Smooth muscle cell of the coronary artery (primary cell): ENCODE data around the gene NSUN3. TPM values are rescaled to one million over a fixed set of nuclear protein-coding genes. Genes with fewer than 3 reads are reported as not detected.

Source experiments
- total RNA-seq: library from RNA; depleted of rRNA; stranded (reverse); fragments of >200 nt; gene quantifications from 2 replicates; pipeline ENCODE4 v1.2.3, GENCODE V29; 2014; ENCODE audit warnings: low replicate concordance

The NSUN3 gene
- 8.1 and 11.6 TPM in 2 replicates for total RNA-seq

DNA sequence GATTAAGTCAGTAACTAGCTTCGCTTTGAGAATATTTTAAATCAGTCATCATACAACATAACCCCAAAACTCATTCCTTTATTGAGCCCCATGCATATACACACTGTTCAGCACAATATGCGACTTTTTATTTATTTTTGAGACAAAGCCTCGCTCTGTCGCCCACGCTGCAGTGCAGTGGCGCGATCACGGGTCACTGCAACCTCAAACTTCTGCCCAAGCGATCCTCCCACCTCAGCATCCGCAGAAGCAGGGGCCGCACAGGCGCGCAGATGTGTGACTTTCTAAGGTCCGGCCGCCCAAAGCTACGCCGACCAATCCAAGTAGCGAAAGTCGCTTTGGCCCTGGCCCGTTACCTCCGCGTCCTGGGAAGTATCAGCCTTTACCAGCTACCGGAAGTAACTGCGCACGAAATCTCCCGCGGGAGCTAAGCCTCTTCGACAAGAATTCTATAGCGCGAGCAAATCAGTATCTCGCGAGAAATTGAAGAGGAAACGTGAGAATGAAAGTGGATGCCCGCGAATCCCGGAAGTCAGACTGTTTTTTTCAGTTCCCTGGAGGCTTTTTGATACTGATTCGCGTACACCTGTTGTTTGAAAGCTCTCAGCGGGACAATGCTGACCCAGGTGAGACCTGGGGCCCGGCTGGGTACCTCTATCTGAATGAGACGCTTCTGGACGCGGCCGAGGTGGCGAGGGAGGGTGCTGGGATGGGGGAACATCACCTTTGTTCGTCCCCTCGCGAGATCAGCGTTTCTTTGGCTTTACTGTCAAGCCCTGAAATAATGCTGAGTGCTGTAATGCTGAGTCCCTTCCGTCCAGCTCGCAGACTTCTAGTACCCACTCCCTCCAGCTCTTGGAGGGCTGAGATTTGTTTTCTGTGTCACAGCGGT lies at the start of gene NSUN3, which contains the start of gene DHFR2:
Gene NSUN3 (plus strand): TSS at position 549 of the 892 bp plus-strand sequence. CDS start 66 bp downstream, at position 615.
Gene DHFR2 (minus strand): TSS at position 404 of the 892 bp plus-strand sequence. CDS start 1,405 bp downstream, outside the sequence.

DNA sequence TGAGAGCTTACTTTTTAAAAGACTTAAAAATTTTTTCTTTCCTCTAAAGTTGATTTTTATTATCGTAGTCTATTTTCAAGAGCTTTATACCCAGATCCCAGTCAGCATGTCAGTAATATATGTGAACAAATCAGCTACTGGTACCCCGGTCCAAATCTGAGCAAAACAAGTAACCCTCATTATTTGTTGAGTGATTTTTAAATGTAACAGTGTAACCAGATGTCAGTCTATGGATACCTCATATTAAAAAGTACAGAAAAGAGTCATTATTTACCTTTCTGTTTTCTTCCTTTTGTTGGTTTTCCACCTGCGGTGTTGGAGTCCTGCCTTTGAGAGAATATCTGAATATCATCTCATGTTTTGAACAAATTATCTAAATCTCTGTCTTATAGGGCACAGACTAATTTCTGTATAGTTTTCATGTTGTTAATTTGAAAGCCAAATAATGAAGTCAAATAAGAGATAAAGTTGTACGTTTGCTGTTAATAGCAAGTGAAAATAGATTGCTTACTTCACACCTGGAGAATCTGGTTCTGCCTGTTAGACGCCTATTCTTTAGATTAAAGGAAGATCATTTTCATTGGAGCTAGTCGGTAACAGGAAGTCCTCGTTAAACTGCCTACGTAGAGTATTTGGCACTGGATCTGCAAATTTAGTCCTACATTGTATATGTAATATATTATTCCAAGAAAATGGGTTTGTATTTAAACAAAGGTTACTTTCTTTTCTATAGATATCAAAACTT lies 34.6 kb upstream of the NSUN3 start, which contains the start of gene STX19:
Gene STX19 (minus strand): TSS at position 505 of the 745 bp plus-strand sequence. CDS start 13,328 bp downstream, outside the sequence.

Other genes starting within 250 kb of the NSUN3 start
- gene PROS1, start 89.2 kb upstream of the NSUN3 start, total RNA-seq, result 30.1 and 34.4 TPM in 2 replicates
- 4.9 and 8.7 TPM in 2 replicates for gene ARL13B, start 82.9 kb upstream of the NSUN3 start, total RNA-seq
- gene STX19, start 34.5 kb upstream of the NSUN3 start, total RNA-seq, result not detected in 2 replicates
- 2.6 and 4.2 TPM in 2 replicates for gene DHFR2, start 145 bp upstream of the NSUN3 start, total RNA-seq